Upper lobe of left lung (tissue), 6 donors: ENCODE results near the gene APOBEC3F. TPM values are rescaled to one million over a fixed set of nuclear protein-coding genes. Genes with fewer than 3 reads are reported as not detected.
A peak's percentile ranks its signal among the peaks of the same experiment; 100 is the strongest.

ENCODE experiments used
- ATAC-seq, 2 donors: fragments of 200-7000 bp; cut with Tn5 transposase; one replicate each; pipeline ENCODE4 v1.9.1; 2022; ENCODE audit warnings: mild to moderate bottlenecking in 2 of 2, moderate library complexity in 2 of 2; ENCODE audit not compliant: low FRiP score in 2 of 2
- DNase-seq, 2 donors: peaks; one replicate each; pipeline ENCODE4 v3.0.0-alpha.2; 2019 to 2020
- H3K27ac ChIP-seq, 4 donors: fragments of 200-600 bp; sonication (generic); one replicate each; pipeline ENCODE4 v1.5.1; 2016 to 2019
- H3K27me3 ChIP-seq, 4 donors: fragments of 200-600 bp; sonication (generic); one replicate each; pipeline ENCODE4 v1.5.1; 2017 to 2019
- H3K36me3 ChIP-seq, 4 donors: fragments of 200-600 bp; sonication (generic); one replicate each; pipeline ENCODE4 v1.5.1; 2016 to 2019
- H3K4me1 ChIP-seq, 4 donors: fragments of 200-600 bp; sonication (generic); one replicate each; pipeline ENCODE4 v1.5.1; 2018 to 2019
- H3K4me3 ChIP-seq, 4 donors: fragments of 200-600 bp; sonication (generic); one replicate each; pipeline ENCODE4 v1.5.1; 2017 to 2019; ENCODE audit warnings: mild to moderate bottlenecking in 2 of 4, moderate library complexity in 1 of 4
- H3K9me3 ChIP-seq, 4 donors: fragments of 200-600 bp; sonication (generic); one replicate each; pipeline ENCODE4 v1.5.1; 2018 to 2019
- EP300 ChIP-seq, 4 donors: sonication (generic); formaldehyde crosslinking; IDR thresholded peaks; one replicate each; pipeline ENCODE4 v1.5.1; 2017; ENCODE audit warnings: antibody characterized with exemption in 4 of 4, control low read depth in 2 of 4
- POLR2A ChIP-seq, 4 donors: fragments of 450-650 bp; IDR thresholded peaks; one replicate each; pipeline ENCODE4 v1.5.1; 2016 to 2017; ENCODE audit warnings: antibody characterized with exemption in 4 of 4, mild to moderate bottlenecking in 2 of 4
- POLR2AphosphoS5 ChIP-seq, 2 donors: sonication (generic); formaldehyde crosslinking; IDR thresholded peaks; one replicate each; pipeline ENCODE4 v1.5.1; 2017; ENCODE audit warnings: antibody characterized with exemption in 2 of 2
- WGBS, 2 donors: methylation state at CpG; one replicate each; pipeline ENCODE4 v1.1.5; 2017 to 2018; 5-methylcytosine and 5-hydroxymethylcytosine counted together
- total RNA-seq, 6 donors: library from RNA; depleted of rRNA in 4 of 6; stranded (reverse); fragments of >200 nt in 4 of 6; gene quantifications; one replicate each; pipeline versions ENCODE4 v1.1.0 to v1.2.1, GENCODE V29; 2016 to 2021
- TF ChIP-seq, protein P1 (sequence below), 6 experiments: fragments of 450-650 bp in 4 of 6; fragments of 200-600 bp in 2 of 6; sonication (generic) in 2 of 6; IDR thresholded peaks; one replicate each; pipeline ENCODE4 v1.5.1; 2016 to 2019; ENCODE audit warnings: antibody characterized with exemption in 6 of 6
- donor health status: DM: no; HTN: no; CAD: no; lungs with moderate emphysema.
- donor health status: DM: no; HTN: yes; CAD: no; lungs with severe emphysema.

The APOBEC3F gene
- total RNA-seq, 6 donors from 2014 or later: 4.0 to 12.0 (median 6.5) TPM

DNA sequence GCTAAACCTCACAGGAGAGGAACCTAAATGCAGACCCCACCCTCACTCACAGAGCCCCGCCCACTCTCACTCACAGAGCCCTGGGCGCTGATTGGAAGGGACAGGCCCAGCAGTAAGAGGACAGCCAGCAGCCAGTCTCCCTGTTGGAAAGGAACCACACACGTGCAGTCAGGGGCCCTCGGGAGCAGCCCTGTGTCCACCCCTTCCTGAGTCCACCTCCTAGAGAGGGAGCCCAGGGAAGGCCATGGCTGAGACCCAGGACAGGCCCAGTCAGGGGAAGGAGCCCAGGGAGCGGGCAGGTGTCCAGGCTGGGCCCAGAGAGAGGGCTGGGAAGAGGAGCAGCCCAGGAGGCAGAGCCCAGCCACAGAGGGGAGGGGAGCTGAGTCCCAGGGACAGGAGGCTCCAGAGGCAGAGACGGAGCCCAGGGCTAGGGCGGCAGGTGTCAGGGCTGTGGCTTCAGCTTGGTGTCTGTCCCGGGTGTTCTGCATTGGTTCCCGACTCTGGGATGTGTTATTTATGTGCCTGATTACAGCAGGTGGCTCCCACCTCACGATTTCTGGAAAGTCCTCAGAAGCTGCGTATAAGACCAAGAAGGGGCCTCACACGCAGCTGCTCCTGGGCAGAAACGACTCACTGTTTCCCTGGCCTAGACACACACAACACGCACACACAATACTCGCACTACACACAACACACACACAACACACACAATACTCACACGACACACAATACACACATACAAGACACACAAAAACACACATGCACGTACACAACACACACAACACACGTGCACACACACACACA lies 47.4 kb downstream of the APOBEC3F start:
- no peaks in the 10 kb centered on the region for H3K9me3 ChIP-seq
- H3K4me3 ChIP-seq: no peak overlapping the region
- WGBS, 2 donors: 61 to 64% methylated on average over 12 to 18 of the region's 18 CpGs
- ATAC-seq (peak in 1 of 2 donors; percentile 6), DNase-seq (no peak)
- H3K27me3 ChIP-seq: no peaks in the 10 kb centered on the region
- H3K36me3 ChIP-seq: no peaks in the 10 kb centered on the region
- H3K27ac ChIP-seq: no peak overlapping the region
- TF ChIP-seq, protein P1, sequence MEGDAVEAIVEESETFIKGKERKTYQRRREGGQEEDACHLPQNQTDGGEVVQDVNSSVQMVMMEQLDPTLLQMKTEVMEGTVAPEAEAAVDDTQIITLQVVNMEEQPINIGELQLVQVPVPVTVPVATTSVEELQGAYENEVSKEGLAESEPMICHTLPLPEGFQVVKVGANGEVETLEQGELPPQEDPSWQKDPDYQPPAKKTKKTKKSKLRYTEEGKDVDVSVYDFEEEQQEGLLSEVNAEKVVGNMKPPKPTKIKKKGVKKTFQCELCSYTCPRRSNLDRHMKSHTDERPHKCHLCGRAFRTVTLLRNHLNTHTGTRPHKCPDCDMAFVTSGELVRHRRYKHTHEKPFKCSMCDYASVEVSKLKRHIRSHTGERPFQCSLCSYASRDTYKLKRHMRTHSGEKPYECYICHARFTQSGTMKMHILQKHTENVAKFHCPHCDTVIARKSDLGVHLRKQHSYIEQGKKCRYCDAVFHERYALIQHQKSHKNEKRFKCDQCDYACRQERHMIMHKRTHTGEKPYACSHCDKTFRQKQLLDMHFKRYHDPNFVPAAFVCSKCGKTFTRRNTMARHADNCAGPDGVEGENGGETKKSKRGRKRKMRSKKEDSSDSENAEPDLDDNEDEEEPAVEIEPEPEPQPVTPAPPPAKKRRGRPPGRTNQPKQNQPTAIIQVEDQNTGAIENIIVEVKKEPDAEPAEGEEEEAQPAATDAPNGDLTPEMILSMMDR (IDR thresholded peaks at IDR 0.05): no peak
- TF ChIP-seq POLR2AphosphoS5 (IDR thresholded peaks at IDR 0.05) (no peak), POLR2A (IDR thresholded peaks at IDR 0.05) (no peak), EP300 (IDR thresholded peaks at IDR 0.05) (no peak)
- peaks cover 0 to 8% (median 0%) of the 10 kb centered on the region in 4 donors for H3K4me1 ChIP-seq

DNA sequence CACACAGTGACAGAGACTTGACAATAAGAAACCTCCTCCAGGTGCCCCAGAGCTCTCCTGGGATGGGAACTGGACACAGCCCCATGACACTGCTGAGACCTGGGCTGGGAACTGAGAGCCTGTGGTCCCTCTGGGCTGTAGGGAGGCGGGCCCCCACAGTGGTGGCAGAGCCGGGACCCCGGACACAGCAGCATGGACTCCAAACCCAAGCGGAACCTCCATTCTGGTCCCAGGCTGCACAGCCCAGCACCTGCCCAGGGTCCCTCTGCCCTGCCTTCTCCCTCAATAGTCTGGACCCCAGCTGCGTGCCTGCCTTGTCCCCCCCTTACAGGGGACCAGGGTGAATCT lies 48.0 kb downstream of the APOBEC3F start:
- 33 to 72% methylated on average over 1 to 5 of the region's 5 CpGs for WGBS, 2 donors
- Histone ChIP-seq H3K4me1 (peaks cover 0 to 8% (median 0%) of the 10 kb centered on the region in 4 donors), H3K36me3 (no peaks in the 10 kb centered on the region), H3K27ac (no peak overlapping the region), H3K9me3 (no peaks in the 10 kb centered on the region), H3K4me3 (no peak overlapping the region), H3K27me3 (no peaks in the 10 kb centered on the region)
- TF ChIP-seq, protein P1 (IDR thresholded peaks at IDR 0.05): no peak
- TF ChIP-seq POLR2A (IDR thresholded peaks at IDR 0.05) (no peak), POLR2AphosphoS5 (IDR thresholded peaks at IDR 0.05) (no peak)
- no peak for ATAC-seq
- DNase-seq: no peak

DNA sequence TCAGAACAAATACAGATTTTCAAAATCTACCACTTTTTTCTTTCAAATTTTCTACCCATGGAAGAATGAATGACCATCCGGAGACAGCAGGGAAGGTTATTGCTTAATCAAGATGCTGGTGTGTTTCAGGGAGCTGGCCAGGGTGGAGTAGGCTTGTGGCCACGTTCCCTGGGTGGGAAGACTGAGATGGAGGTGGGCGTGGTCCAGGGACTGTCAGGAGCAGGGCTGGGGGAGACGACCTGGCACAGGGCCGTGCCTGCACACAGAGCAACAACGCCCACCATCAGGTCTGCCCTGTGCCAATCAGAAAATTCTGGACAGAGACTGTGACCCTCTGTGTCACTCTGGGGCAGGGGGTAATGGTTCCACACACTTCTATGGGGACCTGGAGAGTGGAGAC lies 49.3 kb downstream of the APOBEC3F start:
- Histone ChIP-seq H3K27ac (peak overlapping the region in 2 of 4 donors; percentile 64 to 73), H3K4me1 (peaks cover 0 to 8% (median 0%) of the 10 kb centered on the region in 4 donors), H3K36me3 (no peaks in the 10 kb centered on the region), H3K9me3 (no peaks in the 10 kb centered on the region), H3K27me3 (no peaks in the 10 kb centered on the region), H3K4me3 (no peak overlapping the region)
- DNase-seq (no peak), ATAC-seq (no peak)
- WGBS, 2 donors: 69 to 73% methylated on average over 6 of the region's 6 CpGs
- TF ChIP-seq, protein P1 (IDR thresholded peaks at IDR 0.05): no peak
- TF ChIP-seq EP300 (IDR thresholded peaks at IDR 0.05): no peak
- no peak for TF ChIP-seq POLR2AphosphoS5 (IDR thresholded peaks at IDR 0.05)
- no peak for TF ChIP-seq POLR2A (IDR thresholded peaks at IDR 0.05)

DNA sequence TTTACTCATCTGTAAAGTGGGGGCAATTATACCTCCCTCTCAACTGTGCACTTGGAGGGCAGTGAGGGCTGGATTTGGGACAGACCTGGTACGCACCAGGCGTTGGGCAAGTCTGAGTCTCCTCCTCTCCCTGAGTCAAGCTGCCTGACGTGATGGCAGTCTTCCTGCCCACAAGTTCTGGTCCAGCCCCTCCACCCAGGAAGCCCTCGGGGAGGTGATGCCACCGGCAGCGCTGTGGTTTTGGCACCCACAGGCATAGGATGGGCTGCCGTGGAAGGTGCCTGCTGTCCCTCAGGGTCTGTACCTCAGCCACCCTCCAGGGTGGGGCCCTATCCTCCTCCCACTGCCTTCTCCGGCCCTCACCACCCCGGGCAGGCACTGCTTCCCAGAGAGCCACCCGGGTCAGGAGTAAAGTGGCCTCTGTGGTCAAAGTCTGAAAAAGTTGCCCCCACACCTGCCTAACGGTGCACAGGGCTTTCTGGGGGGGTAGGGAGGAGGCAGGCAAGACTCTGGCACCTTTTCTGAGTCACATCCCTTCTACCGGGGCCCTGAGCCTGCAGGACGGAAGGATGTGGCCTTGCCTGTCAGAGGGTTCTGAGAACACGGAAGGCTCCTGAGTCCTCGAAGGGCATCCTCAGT lies 49.9 kb downstream of the APOBEC3F start:
- peak; percentile 56 to 68 for DNase-seq
- no peaks in the 10 kb centered on the region for H3K27me3 ChIP-seq
- H3K27ac ChIP-seq: peak overlapping the region in 3 of 4 donors; percentile 21 to 73 (median 64)
- WGBS, 2 donors: 50 to 57% methylated on average over 12 to 15 of the region's 15 CpGs
- H3K36me3 ChIP-seq: no peaks in the 10 kb centered on the region
- TF ChIP-seq POLR2AphosphoS5 (IDR thresholded peaks at IDR 0.05) (peak in 1 of 2 donors; percentile 61), EP300 (IDR thresholded peaks at IDR 0.05) (no peak)
- peaks cover 0 to 8% (median 0%) of the 10 kb centered on the region in 4 donors for H3K4me1 ChIP-seq
- H3K4me3 ChIP-seq: no peak overlapping the region
- H3K9me3 ChIP-seq: no peaks in the 10 kb centered on the region
- peak; percentile 49 to 59 for ATAC-seq
